Testis (tissue), 3 donors: Measurements from ENCODE around the gene BAIAP2L1. TPM values are rescaled to one million over a fixed set of nuclear protein-coding genes. Genes with fewer than 3 reads are reported as not detected.

Source experiments
- DNase-seq: peaks from one replicate; pipeline ENCODE4 v3.0.0-alpha.2; 2019
- H3K27ac ChIP-seq, 2 donors: fragments of 200-600 bp; sonication (generic); one replicate each; pipeline ENCODE4 v1.5.1; 2019
- H3K27me3 ChIP-seq: fragments of 200-600 bp; sonication (generic); one replicate; pipeline ENCODE4 v1.5.1; 2019
- H3K36me3 ChIP-seq: fragments of 200-600 bp; sonication (generic); one replicate; pipeline ENCODE4 v1.5.1; 2017; ENCODE audit warnings: low read depth; ENCODE audit errors: missing control alignments
- H3K4me1 ChIP-seq: fragments of 200-600 bp; sonication (generic); one replicate; pipeline ENCODE4 v1.5.1; 2019
- H3K4me3 ChIP-seq, 2 donors: fragments of 200-600 bp; sonication (generic); one replicate each; pipeline ENCODE4 v1.5.1; 2017 to 2019
- H3K9me3 ChIP-seq: fragments of 200-600 bp; sonication (generic); one replicate; pipeline ENCODE4 v1.5.1; 2017
- POLR2A ChIP-seq: fragments of 450-650 bp; IDR thresholded peaks from one replicate; pipeline ENCODE4 v1.6.1; 2017; ENCODE audit warnings: antibody characterized with exemption, mild to moderate bottlenecking, moderate library complexity
- WGBS, 2 donors: methylation state at CpG; one replicate each; pipeline ENCODE4 v1.1.5; 2018; 5-methylcytosine and 5-hydroxymethylcytosine counted together
- intact Hi-C: fragments of 100-400 bp; cut with DNase I; formaldehyde crosslinking; loops from one replicate; pipeline ENCODE4 v1.15.1; 2023; ENCODE audit warnings: low total_unique reads
- polyA plus RNA-seq: library from polyadenylated mRNA; stranded (reverse); fragments of 350-450 nt; fragmentation: Illumina TruSeq; extraction: RNeasy Lipid Tissue Mini Kit (QIAGEN cat#74804); gene quantifications from one replicate; pipeline ENCODE4 v1.2.3, GENCODE V29; 2014; ENCODE audit warnings: low read depth, low replicate concordance; ENCODE audit not compliant: insufficient read depth
- total RNA-seq, 2 donors: library from RNA; depleted of rRNA; stranded (reverse); fragments of >200 nt; gene quantifications; one replicate each; pipeline ENCODE4 v1.2.3, GENCODE V29; 2016
- TF ChIP-seq, protein P1 (sequence below), 3 experiments: fragments of 450-650 bp in 2 of 3; fragments of 200-600 bp in 1 of 3; sonication (generic) in 1 of 3; IDR thresholded peaks; one replicate each; pipeline ENCODE4 v1.5.1; 2016 to 2019; ENCODE audit warnings: antibody characterized with exemption in 3 of 3, mild to moderate bottlenecking in 2 of 3, moderate library complexity in 1 of 3

The BAIAP2L1 gene
- total and polyA plus RNA-seq, 3 donors from 2014 or later: 16.8 to 24.2 (median 23.5) TPM

DNA sequence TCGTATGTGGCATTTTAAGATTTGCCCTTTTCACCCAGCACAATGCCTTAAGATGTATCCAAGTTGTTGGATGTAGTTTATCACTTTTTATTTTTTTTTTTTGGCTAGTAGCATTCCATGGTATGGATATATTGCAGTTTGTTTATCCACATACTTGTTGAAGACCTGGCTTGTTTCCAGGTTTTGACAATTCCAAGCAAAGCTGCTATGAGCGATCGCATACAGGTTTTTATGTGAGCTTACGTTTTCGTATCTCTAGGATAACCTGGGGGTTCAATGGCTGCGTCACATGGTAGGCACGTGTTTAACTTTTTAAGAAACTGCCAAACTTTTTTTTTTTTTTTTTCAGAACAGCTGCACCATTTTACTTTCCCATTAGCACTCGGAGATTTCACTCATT is 32.2 kb downstream of the BAIAP2L1 start:
- no peak overlapping the region for H3K4me3 ChIP-seq
- no peak for DNase-seq
- no peak overlapping the region for H3K27ac ChIP-seq
- intact Hi-C loops: no loop called here
- no peak for TF ChIP-seq POLR2A
- TF ChIP-seq, protein P1, sequence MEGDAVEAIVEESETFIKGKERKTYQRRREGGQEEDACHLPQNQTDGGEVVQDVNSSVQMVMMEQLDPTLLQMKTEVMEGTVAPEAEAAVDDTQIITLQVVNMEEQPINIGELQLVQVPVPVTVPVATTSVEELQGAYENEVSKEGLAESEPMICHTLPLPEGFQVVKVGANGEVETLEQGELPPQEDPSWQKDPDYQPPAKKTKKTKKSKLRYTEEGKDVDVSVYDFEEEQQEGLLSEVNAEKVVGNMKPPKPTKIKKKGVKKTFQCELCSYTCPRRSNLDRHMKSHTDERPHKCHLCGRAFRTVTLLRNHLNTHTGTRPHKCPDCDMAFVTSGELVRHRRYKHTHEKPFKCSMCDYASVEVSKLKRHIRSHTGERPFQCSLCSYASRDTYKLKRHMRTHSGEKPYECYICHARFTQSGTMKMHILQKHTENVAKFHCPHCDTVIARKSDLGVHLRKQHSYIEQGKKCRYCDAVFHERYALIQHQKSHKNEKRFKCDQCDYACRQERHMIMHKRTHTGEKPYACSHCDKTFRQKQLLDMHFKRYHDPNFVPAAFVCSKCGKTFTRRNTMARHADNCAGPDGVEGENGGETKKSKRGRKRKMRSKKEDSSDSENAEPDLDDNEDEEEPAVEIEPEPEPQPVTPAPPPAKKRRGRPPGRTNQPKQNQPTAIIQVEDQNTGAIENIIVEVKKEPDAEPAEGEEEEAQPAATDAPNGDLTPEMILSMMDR (IDR thresholded peaks at IDR 0.05): no peak
- H3K27me3 ChIP-seq: no peaks in the 10 kb centered on the region
- H3K36me3 ChIP-seq: no peaks in the 10 kb centered on the region
- H3K4me1 ChIP-seq: no peaks in the 10 kb centered on the region
- WGBS, 2 donors: 57 to 70% methylated on average over 8 of the region's 8 CpGs
- H3K9me3 ChIP-seq: no peaks in the 10 kb centered on the region

- Histone ChIP-seq H3K27me3 (no peaks in the 10 kb centered on the region), H3K9me3 (no peaks in the 10 kb centered on the region), H3K4me1 (no peaks in the 10 kb centered on the region), H3K36me3 (no peaks in the 10 kb centered on the region), H3K27ac (peak overlapping the region in 1 of 2 donors; percentile 53), H3K4me3 (no peak overlapping the region)
- no peak for TF ChIP-seq POLR2A
- TF ChIP-seq, protein P1 (IDR thresholded peaks at IDR 0.05): no peak
- 90% methylated on average over 6 of the region's 6 CpGs for WGBS, 2 donors
- no peak for DNase-seq
- intact Hi-C loops: no loop called here
Measured at GRCh38 chr7:98366562-98366938, 34.3 kb downstream of the BAIAP2L1 start.

- H3K4me3 ChIP-seq: no peak overlapping the region
- 76 to 90% methylated on average over 11 of the region's 11 CpGs for WGBS, 2 donors
- H3K4me1 ChIP-seq: no peaks in the 10 kb centered on the region
- H3K27ac ChIP-seq: peak overlapping the region in 1 of 2 donors; percentile 53
- TF ChIP-seq, protein P1 (IDR thresholded peaks at IDR 0.05): no peak
- no peak for DNase-seq
- intact Hi-C loops: no loop called here
- no peaks in the 10 kb centered on the region for H3K9me3 ChIP-seq
- H3K27me3 ChIP-seq: no peaks in the 10 kb centered on the region
- no peaks in the 10 kb centered on the region for H3K36me3 ChIP-seq
Measured at GRCh38 chr7:98365863-98366561, 34.9 kb downstream of the BAIAP2L1 start.

- no peak for DNase-seq
- intact Hi-C loops: no loop called here
Measured at GRCh38 chr7:98364220-98364619, 36.7 kb downstream of the BAIAP2L1 start.

More at GRCh38 chr7:98364220-98364619, 36.7 kb downstream of the BAIAP2L1 start:
- H3K27me3 ChIP-seq: no peaks in the 10 kb centered on the region
- WGBS, 2 donors: 91 to 96% methylated on average over 8 of the region's 8 CpGs
- TF ChIP-seq, protein P1 (IDR thresholded peaks at IDR 0.05): no peak
- no peak for TF ChIP-seq POLR2A
- no peak overlapping the region for H3K4me3 ChIP-seq
- H3K27ac ChIP-seq: no peak overlapping the region
- H3K36me3 ChIP-seq: no peaks in the 10 kb centered on the region
- H3K4me1 ChIP-seq: no peaks in the 10 kb centered on the region
- no peaks in the 10 kb centered on the region for H3K9me3 ChIP-seq
